Upper lobe of left lung (tissue), 4 donors: ENCODE results near the gene GNB1L.

Experiments used
- EP300 ChIP-seq, 4 donors: sonication (generic); formaldehyde crosslinking; IDR thresholded peaks; one replicate each; pipeline ENCODE4 v1.5.1; 2017; ENCODE audit warnings: antibody characterized with exemption in 4 of 4, control low read depth in 2 of 4
- POLR2A ChIP-seq, 4 donors: fragments of 450-650 bp; IDR thresholded peaks; one replicate each; pipeline ENCODE4 v1.5.1; 2016 to 2017; ENCODE audit warnings: antibody characterized with exemption in 4 of 4, mild to moderate bottlenecking in 2 of 4

GRCh38 chr22:19755722-19756287 is 98.9 kb downstream of the GNB1L start:
- TF ChIP-seq EP300 (IDR thresholded peaks at IDR 0.05), result no peak
- TF ChIP-seq POLR2A (IDR thresholded peaks at IDR 0.05), result no peak
